Mucosa of gallbladder (tissue), 1 donor: ENCODE measurements around the gene GAL3ST3. TPM values are rescaled to one million over a fixed set of nuclear protein-coding genes. Genes with fewer than 3 reads are reported as not detected.
"Not testable (repeated sequence)": the region's sequence is repeated elsewhere in the genome, so short reads cannot be mapped to it uniquely, and the experiment has no call there.

ENCODE experiments used
- DNase-seq: peaks from one replicate; pipeline ENCODE4 v3.0.0-alpha.2; 2020; ENCODE audit warnings: low spot score
- total RNA-seq: library from RNA; stranded (reverse); gene quantifications from one replicate; pipeline ENCODE4 v1.2.1, GENCODE V29; 2021
- donor health status: DM: no; HTN: no; CAD: no.

Gene GAL3ST3
- total RNA-seq, 1 donor from 2014 or later, result 0.78 TPM

- DNase-seq, result no peak
Measured at GRCh38 chr11:66012946-66013761, 35.8 kb downstream of the GAL3ST3 start.

GRCh38 chr11:66012371-66012945, 36.5 kb downstream of the GAL3ST3 start:
- no peak for DNase-seq

GRCh38 chr11:66011785-66012303, 37.1 kb downstream of the GAL3ST3 start, which contains the start of gene CST6:
Gene CST6 (plus strand): TSS chr11:66012008. CDS start chr11:66012045, 37 bp downstream.
- DNase-seq, result no peak

GRCh38 chr11:66011239-66011784, 37.6 kb downstream of the GAL3ST3 start:
- no peak for DNase-seq

- DNase-seq, result not testable (repeated sequence)
Measured at GRCh38 chr11:66010036-66010435, 38.9 kb downstream of the GAL3ST3 start.

GRCh38 chr11:66008468-66009101, 40.4 kb downstream of the GAL3ST3 start:
- DNase-seq, result no peak

GRCh38 chr11:66008095-66008467, 40.9 kb downstream of the GAL3ST3 start:
- DNase-seq, result no peak

GRCh38 chr11:66007201-66007634, 41.7 kb downstream of the GAL3ST3 start:
- no peak for DNase-seq

GRCh38 chr11:66006891-66007176, 42.1 kb downstream of the GAL3ST3 start:
- DNase-seq, result no peak

- no peak for DNase-seq
Measured at GRCh38 chr11:66006134-66006890, 42.6 kb downstream of the GAL3ST3 start.

GRCh38 chr11:66004186-66004585, 44.8 kb downstream of the GAL3ST3 start:
- no peak for DNase-seq

GRCh38 chr11:66003291-66003690, 45.7 kb downstream of the GAL3ST3 start:
- DNase-seq, result no peak

GRCh38 chr11:66002648-66003225, 46.2 kb downstream of the GAL3ST3 start:
- peak; percentile 47 for DNase-seq

- peak; percentile 93 for DNase-seq
Measured at GRCh38 chr11:66001942-66002647, 46.9 kb downstream of the GAL3ST3 start, which contains the start of the genes BANF1 and EIF1AD. Gene BANF1 (plus strand): TSS chr11:66002503. CDS start chr11:66003251, 748 bp downstream. Gene EIF1AD (minus strand): TSS chr11:66002157. CDS start chr11:66000389, 1,768 bp downstream.

- DNase-seq, result no peak
Measured at GRCh38 chr11:65997286-65997685, 51.7 kb downstream of the GAL3ST3 start.

- DNase-seq, result no peak
Measured at GRCh38 chr11:65992056-65992455, 56.9 kb downstream of the GAL3ST3 start.
